22Rv1 (cell line): ENCODE data around the gene PRAF2.
A peak's percentile ranks its signal among the peaks of the same experiment; 100 is the strongest.

Experiments
- H3K27ac ChIP-seq: fragments of 450-650 bp; 2 replicates; pipeline ENCODE4 v1.5.1; 2017
- ZFX ChIP-seq: fragments of 450-650 bp; IDR thresholded peaks from 2 replicates; pipeline ENCODE4 v1.6.1; 2017; ENCODE audit warnings: antibody characterized with exemption, borderline replicate concordance
- TF ChIP-seq, protein P1 (sequence below): fragments of 450-650 bp; IDR thresholded peaks from 2 replicates; pipeline ENCODE4 v1.5.1; 2017; ENCODE audit warnings: mild to moderate bottlenecking

Gene PRAF2

DNA sequence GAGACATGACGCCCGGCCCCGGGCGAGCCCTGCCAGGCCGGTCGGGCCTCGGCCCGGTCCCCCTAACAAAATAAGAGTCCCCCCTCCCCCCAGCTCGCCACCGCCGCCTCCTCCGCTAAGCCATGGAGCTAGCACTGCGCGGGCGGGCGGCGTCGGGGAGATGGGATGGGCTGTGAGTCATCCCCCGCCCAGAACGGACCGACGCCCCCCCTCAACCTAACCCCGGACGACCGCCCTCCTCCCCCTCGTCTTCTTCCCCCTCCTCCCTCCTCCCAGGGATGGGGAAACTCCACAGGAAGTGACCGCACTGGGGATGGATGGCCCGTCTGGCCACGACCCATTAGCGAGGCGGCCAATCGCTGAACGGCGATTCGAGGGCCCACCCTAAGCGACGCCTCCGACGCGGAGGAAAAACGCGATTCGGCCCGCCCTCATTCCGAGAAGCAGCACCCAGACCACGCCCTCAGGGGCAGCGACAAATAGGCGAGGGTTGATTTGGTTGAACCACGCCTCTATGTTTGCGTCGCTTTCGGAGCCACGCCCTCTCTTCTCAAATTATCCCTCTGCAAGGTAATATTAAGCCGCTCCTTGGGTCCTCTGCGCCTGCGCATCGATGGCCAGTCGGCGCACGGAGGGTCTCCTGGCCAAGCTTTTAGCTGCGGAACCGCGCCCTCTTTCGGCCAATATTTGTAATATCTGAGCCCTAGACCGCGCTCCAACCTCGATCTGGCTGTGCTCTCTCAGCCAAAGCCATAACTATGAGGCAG lies 30.4 kb downstream of the PRAF2 start, which contains the start of gene TFE3:
TSS of gene TFE3 (minus strand) at position 138 of the 767 bp plus-strand sequence. CDS start at position 7, 131 bp downstream.
- H3K27ac ChIP-seq, result peak within 1 kb of the TSS; percentile 58
- no peak for TF ChIP-seq ZFX
- TF ChIP-seq, protein P1, sequence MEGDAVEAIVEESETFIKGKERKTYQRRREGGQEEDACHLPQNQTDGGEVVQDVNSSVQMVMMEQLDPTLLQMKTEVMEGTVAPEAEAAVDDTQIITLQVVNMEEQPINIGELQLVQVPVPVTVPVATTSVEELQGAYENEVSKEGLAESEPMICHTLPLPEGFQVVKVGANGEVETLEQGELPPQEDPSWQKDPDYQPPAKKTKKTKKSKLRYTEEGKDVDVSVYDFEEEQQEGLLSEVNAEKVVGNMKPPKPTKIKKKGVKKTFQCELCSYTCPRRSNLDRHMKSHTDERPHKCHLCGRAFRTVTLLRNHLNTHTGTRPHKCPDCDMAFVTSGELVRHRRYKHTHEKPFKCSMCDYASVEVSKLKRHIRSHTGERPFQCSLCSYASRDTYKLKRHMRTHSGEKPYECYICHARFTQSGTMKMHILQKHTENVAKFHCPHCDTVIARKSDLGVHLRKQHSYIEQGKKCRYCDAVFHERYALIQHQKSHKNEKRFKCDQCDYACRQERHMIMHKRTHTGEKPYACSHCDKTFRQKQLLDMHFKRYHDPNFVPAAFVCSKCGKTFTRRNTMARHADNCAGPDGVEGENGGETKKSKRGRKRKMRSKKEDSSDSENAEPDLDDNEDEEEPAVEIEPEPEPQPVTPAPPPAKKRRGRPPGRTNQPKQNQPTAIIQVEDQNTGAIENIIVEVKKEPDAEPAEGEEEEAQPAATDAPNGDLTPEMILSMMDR, result peak; percentile 73

DNA sequence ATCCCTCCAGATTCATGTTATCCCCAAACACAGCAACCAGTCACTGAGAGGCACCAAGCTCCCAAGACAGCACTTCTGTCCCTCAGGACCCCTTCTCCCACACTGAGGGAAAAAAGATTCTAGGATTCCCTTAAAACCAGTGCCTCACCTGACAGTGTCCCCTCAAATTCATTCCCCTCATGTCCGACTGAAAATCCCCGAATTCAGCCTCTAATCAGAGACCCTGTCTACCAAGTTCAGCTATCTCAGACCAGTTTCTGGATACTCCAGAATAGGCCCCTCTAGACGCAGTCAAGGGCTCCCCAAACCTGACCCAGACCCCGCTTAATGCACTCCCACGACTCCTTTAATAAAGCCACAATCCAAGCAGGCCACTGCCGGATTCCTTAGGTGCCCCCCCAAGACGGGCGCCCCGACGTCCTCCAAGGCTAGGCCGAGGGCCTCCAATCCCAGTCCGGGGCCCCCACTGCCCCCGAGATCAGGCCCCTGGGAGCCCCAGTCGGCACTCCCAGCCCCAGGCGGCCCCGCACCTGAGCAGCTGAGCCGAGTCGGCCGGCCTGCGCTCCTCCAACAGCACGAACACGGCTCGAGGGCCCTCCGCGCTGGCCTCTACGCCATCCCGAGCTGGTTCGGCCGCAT lies 31.1 kb downstream of the PRAF2 start:
- TF ChIP-seq, protein P1, result no peak
- TF ChIP-seq ZFX, result no peak
- H3K27ac ChIP-seq, result peak overlapping the region; percentile 58

DNA sequence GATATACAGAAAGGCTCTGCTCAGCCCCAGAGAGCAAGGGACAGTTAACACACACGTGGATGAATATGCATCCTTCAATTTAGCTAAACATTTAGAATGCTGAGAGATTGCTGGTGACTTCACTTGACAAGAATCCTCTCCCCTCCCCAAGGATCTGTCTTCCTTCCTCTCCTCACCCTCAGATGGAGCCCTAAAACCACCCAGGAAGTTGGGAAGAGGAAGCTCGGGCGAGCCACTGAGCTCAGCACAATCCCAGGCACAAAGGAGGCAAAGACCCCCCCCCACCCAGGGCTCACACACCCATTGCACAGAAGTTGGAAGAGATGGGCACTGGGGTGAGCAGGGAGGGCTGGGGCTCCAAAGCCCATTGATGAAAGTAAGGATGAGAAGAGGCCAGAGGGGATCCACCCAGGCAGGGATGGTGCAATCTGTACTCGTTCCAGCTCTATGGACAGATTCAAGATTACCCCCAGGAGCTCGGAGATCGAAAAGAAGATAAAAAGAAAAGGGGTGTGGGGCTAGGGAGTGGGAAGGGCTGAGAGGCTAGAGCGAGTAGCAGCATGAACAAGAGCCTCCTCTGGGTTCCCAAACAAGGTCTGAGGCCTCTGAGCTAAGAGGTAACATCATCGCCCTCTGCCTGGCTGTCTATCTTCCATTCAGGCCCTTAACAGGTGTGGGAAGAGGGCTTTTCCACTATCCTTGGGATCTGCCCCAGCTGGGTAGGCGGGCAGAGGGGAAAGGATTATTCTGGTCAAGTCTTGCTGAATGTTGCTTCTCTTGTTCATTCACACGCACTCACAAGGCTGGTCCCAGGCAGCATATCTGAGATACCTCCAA lies 31.8 kb downstream of the PRAF2 start:
- H3K27ac ChIP-seq, result peak overlapping the region; percentile 58; the same call in 1 of the 2 replicates

DNA sequence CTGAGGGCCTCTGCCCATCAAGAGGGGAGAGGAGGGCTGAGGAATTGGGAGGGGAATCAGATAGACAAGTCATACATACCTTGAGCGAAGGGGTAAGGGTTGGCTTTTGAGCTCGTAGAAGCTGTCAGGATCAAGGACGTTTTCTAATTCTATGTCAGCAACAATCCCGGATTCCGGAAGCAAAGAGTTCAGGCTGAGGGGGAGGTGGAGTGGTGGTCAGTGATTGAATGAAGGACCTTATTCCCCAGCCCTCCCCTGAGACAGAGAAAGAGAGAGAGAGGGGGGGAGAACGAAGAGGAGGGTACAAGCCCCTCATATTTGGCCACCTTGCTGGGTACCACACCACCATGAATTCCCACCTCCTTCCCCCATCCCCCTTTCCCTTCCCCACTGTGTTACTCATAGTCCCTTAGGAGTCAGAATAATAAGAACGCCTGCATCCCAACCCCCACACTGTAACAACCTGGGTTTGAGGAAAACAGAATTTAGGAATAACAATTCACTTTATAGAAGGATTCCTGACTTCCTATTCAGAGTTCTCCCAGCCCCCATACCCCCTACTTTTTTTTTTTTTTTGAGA lies 33.3 kb downstream of the PRAF2 start:
- TF ChIP-seq ZFX, result no peak
- TF ChIP-seq, protein P1, result no peak
- H3K27ac ChIP-seq, result no peak overlapping the region

More for the DNA sequence above, 31.8 kb downstream of the PRAF2 start:
- TF ChIP-seq, protein P1, result no peak
- no peak for TF ChIP-seq ZFX

DNA sequence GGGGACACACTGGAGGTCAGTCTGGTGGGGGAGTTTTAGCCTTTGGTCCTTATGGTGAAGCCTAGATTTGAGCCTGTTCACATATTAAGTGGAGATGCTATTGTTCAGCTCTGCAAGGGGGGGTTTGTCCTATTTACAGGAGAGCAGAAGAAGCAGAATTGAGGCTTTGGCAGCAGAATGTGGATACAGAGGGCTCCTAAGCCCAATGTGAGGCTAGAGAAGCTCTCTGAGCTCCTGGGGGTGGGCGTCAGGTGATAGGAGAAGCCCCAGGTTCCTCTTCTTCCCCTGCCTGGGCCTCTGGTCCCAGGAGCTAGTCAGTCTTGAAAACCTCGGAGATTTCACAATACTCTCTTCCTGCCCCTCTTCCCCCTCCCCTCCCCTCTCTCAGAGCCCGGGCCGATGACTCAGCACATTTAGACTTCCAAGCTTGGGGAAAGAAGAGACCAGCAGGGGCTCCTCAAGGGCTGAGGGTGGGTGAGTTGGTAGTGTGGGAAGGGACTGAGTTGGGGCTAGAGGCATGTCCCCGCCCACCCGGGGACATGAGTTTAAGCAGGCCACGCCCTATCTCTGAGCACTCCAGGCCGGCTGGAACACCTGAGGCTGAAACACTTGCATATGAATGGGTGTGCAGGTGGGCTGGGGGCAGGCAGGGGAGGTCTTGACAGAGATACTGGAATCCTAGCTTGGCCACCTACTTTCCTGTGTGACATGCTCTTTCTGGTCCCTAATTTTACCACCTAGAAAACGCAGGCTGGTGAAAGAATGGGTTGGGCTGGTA lies 34.0 kb downstream of the PRAF2 start:
- TF ChIP-seq, protein P1, result no peak
- TF ChIP-seq ZFX, result no peak
- no peak overlapping the region for H3K27ac ChIP-seq

DNA sequence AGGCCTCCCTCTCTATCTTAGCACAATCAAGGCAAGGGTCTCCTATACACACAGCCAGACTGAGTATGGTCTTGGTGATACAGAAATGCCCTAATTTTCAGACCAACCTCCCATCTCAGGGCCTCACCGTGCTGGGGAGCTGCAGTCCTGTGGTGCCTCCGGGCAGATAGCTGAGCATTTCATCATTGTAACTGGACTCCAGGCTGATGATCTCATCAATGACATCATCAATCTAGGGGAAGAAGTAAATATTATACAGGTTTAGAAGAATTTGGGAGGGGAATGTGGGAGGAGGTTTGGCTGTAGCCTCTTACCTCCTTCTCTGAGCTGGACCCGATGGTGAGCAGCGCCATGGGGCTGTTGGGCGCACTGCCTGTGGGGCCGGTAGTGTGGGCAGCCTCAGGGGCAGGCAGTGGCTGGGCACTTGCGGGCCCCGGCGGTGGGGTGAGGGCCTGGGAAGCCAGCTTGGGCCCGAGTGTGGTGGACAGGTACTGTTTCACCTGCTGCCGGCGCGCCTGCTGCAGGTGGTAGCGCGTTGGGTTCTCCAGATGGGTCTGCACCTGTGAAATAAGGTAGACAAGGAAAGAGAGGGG lies 35.8 kb downstream of the PRAF2 start:
- no peak overlapping the region for H3K27ac ChIP-seq
- no peak for TF ChIP-seq ZFX
- TF ChIP-seq, protein P1, result no peak
